Omental fat pad (tissue), 4 donors: ENCODE results near the gene NTF3. TPM values are rescaled to one million over a fixed set of nuclear protein-coding genes. Genes with fewer than 3 reads are reported as not detected.

Source experiments
- ATAC-seq: fragments of 150-250 bp; one replicate; pipeline ENCODE4 v1.9.1; 2016; ENCODE audit warnings: mild to moderate bottlenecking, moderate library complexity; ENCODE audit not compliant: low FRiP score
- DNase-seq: peaks from one replicate; pipeline ENCODE4 v3.0.0-alpha.2; 2019; ENCODE audit warnings: low spot score
- total RNA-seq, 4 donors: library from RNA; depleted of rRNA; stranded (reverse); fragments of >200 nt; gene quantifications; one replicate each; pipeline ENCODE4 v1.1.0, GENCODE V29; 2016
- TF ChIP-seq, protein P1 (sequence below), 3 donors: fragments of 450-650 bp; IDR thresholded peaks; one replicate each; pipeline ENCODE4 v1.5.1; 2016 to 2017; ENCODE audit warnings: antibody characterized with exemption in 3 of 3, mild to moderate bottlenecking in 3 of 3, moderate library complexity in 2 of 3

Gene NTF3
- total RNA-seq, 4 donors from 2014 or later, result not detected

DNA sequence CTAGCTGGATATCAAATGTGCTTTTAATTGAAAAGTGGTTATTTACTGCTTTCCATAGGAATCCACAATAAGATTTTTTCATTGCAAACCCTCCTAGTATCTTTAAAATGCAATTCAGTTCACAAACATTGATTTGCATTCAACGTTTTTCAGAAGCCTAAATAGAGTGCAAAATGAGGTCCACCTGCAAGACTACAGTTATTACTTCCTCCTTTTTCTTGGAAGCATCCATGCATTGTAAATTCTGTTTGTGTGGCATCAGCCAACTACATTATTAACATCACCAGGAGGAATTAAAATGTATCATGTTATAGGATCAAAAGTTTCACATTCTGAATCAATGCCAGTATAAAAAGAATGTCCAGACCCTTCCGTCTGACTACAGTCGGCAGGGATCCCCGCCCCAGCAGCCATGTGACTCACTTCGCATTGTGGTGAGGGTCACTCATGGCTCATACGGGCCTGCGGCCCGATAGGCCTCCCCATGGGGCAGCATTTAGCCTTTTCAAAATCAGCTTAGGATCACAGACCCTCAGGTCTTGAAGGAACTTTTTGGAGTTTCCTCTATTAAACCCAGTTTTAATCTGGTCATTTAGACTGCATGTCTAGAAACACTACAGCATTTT is 46.3 kb downstream of the NTF3 start:
- DNase-seq (no peak), ATAC-seq (no peak)
- TF ChIP-seq, protein P1, sequence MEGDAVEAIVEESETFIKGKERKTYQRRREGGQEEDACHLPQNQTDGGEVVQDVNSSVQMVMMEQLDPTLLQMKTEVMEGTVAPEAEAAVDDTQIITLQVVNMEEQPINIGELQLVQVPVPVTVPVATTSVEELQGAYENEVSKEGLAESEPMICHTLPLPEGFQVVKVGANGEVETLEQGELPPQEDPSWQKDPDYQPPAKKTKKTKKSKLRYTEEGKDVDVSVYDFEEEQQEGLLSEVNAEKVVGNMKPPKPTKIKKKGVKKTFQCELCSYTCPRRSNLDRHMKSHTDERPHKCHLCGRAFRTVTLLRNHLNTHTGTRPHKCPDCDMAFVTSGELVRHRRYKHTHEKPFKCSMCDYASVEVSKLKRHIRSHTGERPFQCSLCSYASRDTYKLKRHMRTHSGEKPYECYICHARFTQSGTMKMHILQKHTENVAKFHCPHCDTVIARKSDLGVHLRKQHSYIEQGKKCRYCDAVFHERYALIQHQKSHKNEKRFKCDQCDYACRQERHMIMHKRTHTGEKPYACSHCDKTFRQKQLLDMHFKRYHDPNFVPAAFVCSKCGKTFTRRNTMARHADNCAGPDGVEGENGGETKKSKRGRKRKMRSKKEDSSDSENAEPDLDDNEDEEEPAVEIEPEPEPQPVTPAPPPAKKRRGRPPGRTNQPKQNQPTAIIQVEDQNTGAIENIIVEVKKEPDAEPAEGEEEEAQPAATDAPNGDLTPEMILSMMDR (IDR thresholded peaks at IDR 0.05), result no peak

DNA sequence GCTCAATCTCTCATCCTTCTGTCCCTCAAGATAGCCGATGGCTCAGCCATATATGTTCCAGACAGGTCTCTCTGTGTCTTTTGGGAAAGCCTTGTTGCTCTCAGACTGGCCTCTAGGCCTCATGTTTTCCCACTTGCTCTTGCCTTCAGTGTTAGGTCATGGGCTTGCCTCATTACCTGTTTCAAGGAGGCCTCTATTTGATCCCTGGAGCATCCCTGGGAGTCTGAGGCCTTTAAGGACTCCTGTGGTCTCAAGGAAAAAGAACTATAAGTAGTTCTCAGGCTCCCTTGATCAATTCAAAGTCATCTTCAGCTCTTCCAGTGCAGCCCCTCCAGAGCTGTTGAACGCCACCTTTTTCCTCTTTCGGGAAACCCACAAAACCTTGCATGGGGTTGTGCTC is 47.9 kb downstream of the NTF3 start:
- DNase-seq, result no peak
- ATAC-seq, result no peak
- TF ChIP-seq, protein P1 (IDR thresholded peaks at IDR 0.05), result no peak

DNA sequence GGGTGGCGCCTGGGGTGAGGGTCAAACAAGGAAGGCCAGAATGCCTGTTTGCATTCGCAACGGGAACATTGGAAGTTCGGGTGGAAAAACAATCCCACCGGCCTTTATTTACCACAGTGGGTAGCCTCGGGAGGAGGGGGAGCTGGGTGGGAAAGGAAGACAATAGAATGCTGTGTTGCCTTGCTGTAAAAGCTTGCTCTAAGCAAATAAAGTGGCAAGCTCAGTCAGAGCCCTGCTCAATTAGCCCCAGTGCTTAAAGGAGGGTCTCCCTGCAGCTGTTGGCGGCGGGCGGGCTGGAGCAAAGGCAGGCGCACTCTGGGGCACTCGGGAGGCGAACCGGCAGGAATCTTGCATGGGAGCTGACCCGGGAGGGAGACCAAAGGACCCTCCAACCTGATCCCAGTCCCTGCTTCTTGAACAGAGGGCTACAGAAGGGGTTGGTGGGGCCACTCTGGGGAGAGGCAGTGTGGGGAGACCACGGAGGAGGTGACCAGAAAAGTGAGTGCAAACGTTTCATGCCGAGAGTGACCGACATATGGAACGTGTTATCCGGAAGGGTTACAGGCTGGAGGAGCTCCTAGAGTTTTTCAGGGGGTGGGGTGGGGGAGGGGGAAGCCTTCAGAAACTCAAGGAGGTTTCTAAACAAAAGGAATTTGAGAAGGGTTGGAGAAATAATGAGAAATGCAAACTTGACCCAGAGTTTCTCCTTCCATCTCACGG is 48.5 kb downstream of the NTF3 start:
- no peak for ATAC-seq
- DNase-seq, result no peak
- TF ChIP-seq, protein P1 (IDR thresholded peaks at IDR 0.05), result no peak

DNA sequence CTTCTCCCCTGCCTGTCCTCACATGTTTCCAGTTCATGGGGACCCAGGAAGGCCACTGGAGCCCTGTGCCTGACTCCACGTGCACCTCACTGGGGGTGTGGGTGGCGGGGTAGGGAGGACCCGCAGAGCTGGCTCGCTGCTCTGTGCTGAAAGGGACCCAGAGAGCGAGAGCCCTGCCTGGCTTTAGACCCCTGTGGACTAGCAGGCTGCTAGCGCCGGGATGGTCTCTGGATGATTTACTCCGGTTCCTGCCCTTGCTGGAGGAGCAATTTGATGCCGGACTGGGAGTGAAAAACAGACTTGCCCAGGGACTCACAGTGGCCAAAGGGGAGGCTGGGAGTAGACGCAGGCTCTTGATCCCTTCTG is 49.0 kb downstream of the NTF3 start:
- TF ChIP-seq, protein P1 (IDR thresholded peaks at IDR 0.05), result no peak
- no peak for ATAC-seq
- DNase-seq, result no peak

DNA sequence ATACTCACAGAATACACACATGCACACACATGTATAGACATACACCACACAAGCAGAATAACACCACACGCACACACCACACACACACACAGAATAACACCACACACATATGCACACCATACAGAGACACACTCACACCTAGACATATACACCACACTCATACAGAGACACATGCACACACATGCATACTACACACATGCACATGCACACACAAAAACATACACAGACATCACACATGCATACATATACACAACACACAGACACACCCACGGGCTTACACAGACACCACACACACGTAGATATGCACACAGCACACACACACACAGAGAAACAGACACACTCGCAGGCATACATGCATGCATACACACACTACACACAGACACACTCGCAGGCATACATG is 49.7 kb downstream of the NTF3 start:
- ATAC-seq (no peak), DNase-seq (no peak)
- TF ChIP-seq, protein P1 (IDR thresholded peaks at IDR 0.05), result no peak

DNA sequence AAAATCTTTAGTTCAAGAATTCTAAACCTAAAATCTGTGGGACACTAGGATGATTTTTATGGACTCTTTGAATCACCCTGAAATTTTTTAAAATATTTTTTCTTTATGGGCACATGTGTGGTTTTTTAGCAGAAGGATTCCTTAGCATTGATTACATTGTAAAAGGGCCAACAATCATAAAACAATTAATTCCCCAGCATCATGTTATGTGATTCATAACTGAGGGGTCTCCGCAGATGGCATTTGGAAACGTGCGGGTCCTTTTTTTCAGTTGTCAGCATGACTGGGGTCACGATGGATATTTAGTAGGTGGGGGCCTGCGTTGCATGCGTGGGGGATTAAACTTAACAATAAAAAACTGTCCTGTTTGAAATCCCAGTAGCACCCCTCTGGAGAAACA is 52.5 kb downstream of the NTF3 start:
- TF ChIP-seq, protein P1 (IDR thresholded peaks at IDR 0.05), result no peak
- DNase-seq (no peak), ATAC-seq (no peak)

DNA sequence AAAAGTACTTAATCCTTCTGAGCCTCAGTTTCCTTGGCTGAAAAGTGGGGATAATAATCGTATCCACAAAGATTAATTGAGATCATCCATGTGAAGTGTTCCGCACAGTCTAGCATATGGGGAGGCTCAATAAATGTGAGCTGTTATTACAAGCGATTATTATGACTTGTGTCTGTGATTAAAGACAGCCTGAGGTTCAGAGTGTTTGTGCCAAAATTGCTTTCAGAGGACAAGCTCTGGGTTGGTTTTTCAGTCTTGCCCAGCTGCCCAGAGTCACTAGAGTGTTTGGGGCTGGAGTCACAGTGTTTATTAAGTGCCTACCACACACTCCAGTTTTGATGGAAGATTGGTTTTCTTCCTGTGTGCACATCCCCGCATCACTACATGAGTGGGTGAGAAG is 53.5 kb downstream of the NTF3 start:
- ATAC-seq, result no peak
- no peak for DNase-seq
- TF ChIP-seq, protein P1 (IDR thresholded peaks at IDR 0.05), result no peak
